A549 (cell line): ENCODE data around the gene UMODL1. TPM values are rescaled to one million over a fixed set of nuclear protein-coding genes. Genes with fewer than 3 reads are reported as not detected.

Experiments used
- ATAC-seq, 2 experiments: fragments of 200-7000 bp in 1 of 2; fragments of >200 bp in 1 of 2; cut with Nextera tagmentation in 1 of 2; cut with Tn5 transposase in 1 of 2; 3 replicates each; pipeline versions ENCODE4 v1.8.0 to v1.9.1; 2018 to 2020; ENCODE audit warnings: mild to moderate bottlenecking in 1 of 2, moderate library complexity in 1 of 2
- CTCF ChIA-PET: fragments of 300-600 bp; sonication (Branson Sonifier 250); formaldehyde crosslinking; extraction: SDS; loops from one replicate; lab custom pipeline; 2021; ENCODE audit warnings: antibody characterized with exemption, inconsistent platforms; lab: Yijun Ruan, JAX
- POLR2A ChIA-PET: fragments of 350-600 bp; formaldehyde crosslinking; extraction: SDS; loops from one replicate; lab custom pipeline; 2021; ENCODE audit warnings: antibody characterized with exemption, inconsistent platforms; lab: Yijun Ruan, JAX
- DNase-seq, 2 experiments: peaks; one replicate each; pipeline versions ENCODE4 v3.0.0 to v3.0.0-alpha.2; 2011 to 2016; ENCODE audit warnings: low read depth in 1 of 2, low spot score in 1 of 2
- FAIRE-seq: peaks from 2 replicates; lab custom pipeline; 2011; peaks lifted over from hg19 to GRCh38; lab: Jason Lieb, UNC
- H3K27ac ChIP-seq, 2 experiments: fragments of >200 bp; sonication (Bioruptor Twin); formaldehyde crosslinking; 3 replicates each; pipeline ENCODE4 v1.5.1; 2016 to 2017
- H3K4me1 ChIP-seq: fragments of >200 bp; sonication (Bioruptor Twin); formaldehyde crosslinking; 3 replicates; pipeline ENCODE4 v1.6.1; 2016
- H3K4me2 ChIP-seq: fragments of >200 bp; sonication (Bioruptor Twin); formaldehyde crosslinking; 3 replicates; pipeline ENCODE4 v1.6.1; 2016
- H3K4me3 ChIP-seq: fragments of >200 bp; sonication (Bioruptor Twin); formaldehyde crosslinking; 3 replicates; pipeline ENCODE4 v1.5.1; 2016
- H3K9me3 ChIP-seq: fragments of >200 bp; sonication (Bioruptor Twin); formaldehyde crosslinking; 3 replicates; pipeline ENCODE4 v1.6.1; 2016
- ATOH8 ChIP-seq: fragments of 250-450 bp; sonication (Bioruptor Pico); IDR thresholded peaks from 2 replicates; pipeline ENCODE4 v1.5.0; 2020; ENCODE audit warnings: low read depth, mild to moderate bottlenecking, moderate library complexity
- CHD2 ChIP-seq: fragments of 150-350 bp; IDR thresholded peaks from 2 replicates; pipeline ENCODE4 v1.6.1; 2014; ENCODE audit warnings: low read length; ENCODE audit not compliant: partially characterized antibody
- CTCF ChIP-seq: fragments of >200 bp; sonication (Bioruptor Twin); formaldehyde crosslinking; IDR thresholded peaks from 3 replicates; pipeline ENCODE4 v1.5.1; 2016
- E2F6 ChIP-seq: IDR thresholded peaks from 2 replicates; pipeline ENCODE4 v1.6.1; 2012; ENCODE audit warnings: low read depth, borderline replicate concordance
- ESRRA ChIP-seq: fragments of 150-350 bp; IDR thresholded peaks from 2 replicates; pipeline ENCODE4 v1.6.1; 2014; ENCODE audit warnings: mild to moderate bottlenecking, low read length, borderline replicate concordance
- FOSB ChIP-seq: fragments of 250-450 bp; sonication (Bioruptor Pico); IDR thresholded peaks from 2 replicates; pipeline ENCODE4 v1.5.0; 2020; ENCODE audit warnings: mild to moderate bottlenecking, moderate library complexity
- FOSL2 ChIP-seq, 2 experiments: fragments of 450-650 bp in 1 of 2; fragments of >200 bp in 1 of 2; sonication (Bioruptor Twin) in 1 of 2; formaldehyde crosslinking; IDR thresholded peaks; 2 replicates each; pipeline versions ENCODE4 v1.5.0 to v1.6.1; 2016 to 2020; ENCODE audit warnings: mild to moderate bottlenecking in 1 of 2, moderate library complexity in 1 of 2
- FOXS1 ChIP-seq: fragments of 250-450 bp; sonication (Bioruptor Pico); IDR thresholded peaks from 2 replicates; pipeline ENCODE4 v1.5.0; 2020; ENCODE audit warnings: mild to moderate bottlenecking, moderate library complexity
- GATA3 ChIP-seq: IDR thresholded peaks from 2 replicates; pipeline ENCODE4 v1.6.1; 2012; ENCODE audit warnings: borderline replicate concordance
- HES2 ChIP-seq: fragments of >200 bp; sonication (Bioruptor Twin); formaldehyde crosslinking; IDR thresholded peaks from 2 replicates; pipeline ENCODE4 v1.6.1; 2016
- HOXA7 ChIP-seq: fragments of 250-450 bp; sonication (Bioruptor Pico); IDR thresholded peaks from 2 replicates; pipeline ENCODE4 v1.5.0; 2020; ENCODE audit warnings: mild to moderate bottlenecking, moderate library complexity
- HOXB5 ChIP-seq: fragments of 250-450 bp; sonication (Bioruptor Pico); IDR thresholded peaks from 2 replicates; pipeline ENCODE4 v1.5.0; 2020; ENCODE audit warnings: mild to moderate bottlenecking, moderate library complexity
- KDM1A ChIP-seq: fragments of 200-600 bp; sonication (generic); IDR thresholded peaks from 2 replicates; pipeline ENCODE4 v1.6.1; 2016; ENCODE audit warnings: low read depth, mild to moderate bottlenecking
- KDM5A ChIP-seq: fragments of 200-600 bp; sonication (generic); IDR thresholded peaks from 2 replicates; pipeline ENCODE4 v1.6.1; 2016; ENCODE audit warnings: antibody characterized with exemption, mild to moderate bottlenecking
- MAFK ChIP-seq: fragments of 450-650 bp; IDR thresholded peaks from 2 replicates; pipeline ENCODE4 v1.6.1; 2014; ENCODE audit not compliant: partially characterized antibody
- MAX ChIP-seq: IDR thresholded peaks from 2 replicates; pipeline ENCODE4 v1.6.1; 2012
- NFE2L2 ChIP-seq: fragments of 150-350 bp; conservative IDR thresholded peaks from 2 replicates; pipeline ENCODE4 v1.6.1; 2014; ENCODE audit warnings: low read length
- NR3C1 ChIP-seq: fragments of >200 bp; sonication (Bioruptor Twin); formaldehyde crosslinking; IDR thresholded peaks from 3 replicates; pipeline ENCODE4 v1.6.1; 2017
- POLR2A ChIP-seq: IDR thresholded peaks from 2 replicates; pipeline ENCODE4 v1.6.1; 2012; ENCODE audit warnings: mild to moderate bottlenecking, low read length
- POLR2AphosphoS2 ChIP-seq: conservative IDR thresholded peaks from 2 replicates; pipeline ENCODE4 v1.6.1; 2012; ENCODE audit warnings: low read length, improper control_type of control experiment, inconsistent platforms
- RARB ChIP-seq: fragments of 250-450 bp; sonication (Bioruptor Pico); IDR thresholded peaks from 2 replicates; pipeline ENCODE4 v1.8.0; 2021; ENCODE audit warnings: mild to moderate bottlenecking, moderate library complexity
- RCOR1 ChIP-seq: fragments of 150-350 bp; IDR thresholded peaks from 2 replicates; pipeline ENCODE4 v1.6.1; 2014; ENCODE audit warnings: antibody characterized with exemption, low read length, low read depth
- REST ChIP-seq: fragments of 200-600 bp; sonication (generic); IDR thresholded peaks from 2 replicates; pipeline ENCODE4 v1.6.1; 2016; ENCODE audit warnings: antibody characterized with exemption, mild to moderate bottlenecking, moderate library complexity
- RFX5 ChIP-seq: fragments of 450-650 bp; IDR thresholded peaks from 2 replicates; pipeline ENCODE4 v1.7.1; 2014; ENCODE audit warnings: antibody characterized with exemption, mild to moderate bottlenecking, moderate library complexity
- RNF2 ChIP-seq: fragments of 200-600 bp; sonication (generic); IDR thresholded peaks from 2 replicates; pipeline ENCODE4 v1.6.1; 2016; ENCODE audit warnings: low read depth, mild to moderate bottlenecking, antibody characterized with exemption, moderate library complexity, borderline replicate concordance
- ZC3H11A ChIP-seq: fragments of 450-650 bp; IDR thresholded peaks from 2 replicates; pipeline ENCODE4 v1.6.1; 2014; ENCODE audit warnings: antibody characterized with exemption, mild to moderate bottlenecking
- ZNF302 ChIP-seq: fragments of 250-450 bp; sonication (Bioruptor Pico); IDR thresholded peaks from 2 replicates; pipeline ENCODE4 v1.9.0; 2021; ENCODE audit warnings: inconsistent platforms, mild to moderate bottlenecking, moderate library complexity
- WGBS: methylation state at CpG from one replicate; pipeline ENCODE4 v1.1.6; 2017; ENCODE audit errors: missing lambda C conversion rate; 5-methylcytosine and 5-hydroxymethylcytosine counted together
- polyA plus RNA-seq, 4 experiments: library from polyadenylated mRNA; depleted of rRNA in 3 of 4; stranded (reverse); fragments of >200 nt; fragmentation: RNase III in 1 of 4; extraction: RNeasy Plus Mini Kit Qiagen cat#74134 plus additional on column Dnase treatment in 1 of 4; gene quantifications; 2 replicates in 3 of 4; 3 replicates in 1 of 4; pipeline ENCODE4 v1.2.3, GENCODE V29; 2011 to 2017

The UMODL1 gene
- polyA plus RNA-seq, 2 of the 4 experiments (the other 2 are of a cell fraction), result not detected

GRCh38 chr21:42187976-42188653 lies 117.0 kb downstream of the UMODL1 start:
- no peak for ATAC-seq
- Histone ChIP-seq H3K4me2 (no peak overlapping the region), H3K4me3 (no peak overlapping the region), H3K27ac (no peak overlapping the region), H3K9me3 (no peaks in the 10 kb centered on the region), H3K4me1 (no peaks in the 10 kb centered on the region)
- FAIRE-seq, result no peak
- TF ChIP-seq RCOR1 (no peak), ESRRA (no peak), HOXB5 (no peak), MAX (no peak), CHD2 (no peak)
- DNase-seq, result no peak
- ChIA-PET POLR2A (no interaction called here), CTCF (interaction anchor here (1.8 kb wide), 1 partner anchor 43 kb away, joined by 6 read pairs; no protein-coding TSS in a partner anchor)
- 80% methylated on average over 8 of the region's 8 CpGs for WGBS

- FAIRE-seq, result no peak
- H3K4me2 ChIP-seq, result no peak overlapping the region
- ChIA-PET CTCF (interaction anchor here (1.8 kb wide), 1 partner anchor 43 kb away, joined by 6 read pairs; no protein-coding TSS in a partner anchor), POLR2A (no interaction called here)
- H3K27ac ChIP-seq, result no peak overlapping the region
- WGBS, result 50% methylated on average over 4 of the region's 4 CpGs
- TF ChIP-seq ATOH8 (CRISPR knock-in tag) (no peak), RFX5 (no peak), FOSL2 (IDR thresholded peaks at IDR 0.05) (no peak), FOSL2 (CRISPR knock-in tag; IDR thresholded peaks at IDR 0.05) (no peak), NFE2L2 (no peak), ESRRA (no peak), POLR2A (no peak), RARB (CRISPR knock-in tag) (no peak), ZNF302 (CRISPR knock-in tag) (no peak), KDM1A (no peak), GATA3 (no peak), ZC3H11A (no peak), FOXS1 (CRISPR knock-in tag) (no peak), POLR2AphosphoS2 (no peak), NR3C1 (no peak), MAX (no peak), KDM5A (no peak), MAFK (no peak), RNF2 (no peak), FOSB (CRISPR knock-in tag) (no peak), HOXA7 (CRISPR knock-in tag) (no peak)
- ATAC-seq, result no peak
- no peak overlapping the region for H3K4me3 ChIP-seq
- no peak for DNase-seq
- no peaks in the 10 kb centered on the region for H3K9me3 ChIP-seq
- H3K4me1 ChIP-seq, result no peaks in the 10 kb centered on the region
Measured at GRCh38 chr21:42188663-42189062, 117.5 kb downstream of the UMODL1 start.

- DNase-seq (no peak), ATAC-seq (no peak), FAIRE-seq (no peak)
- Histone ChIP-seq H3K27ac (no peak overlapping the region), H3K4me1 (no peaks in the 10 kb centered on the region; the same call in 2 of the 3 replicates), H3K4me2 (no peak overlapping the region), H3K9me3 (no peaks in the 10 kb centered on the region), H3K4me3 (no peak overlapping the region)
- ChIA-PET POLR2A (no interaction called here), CTCF (interaction anchor here (1.1 kb wide), 1 partner anchor 30 kb away, joined by 3 read pairs; no protein-coding TSS in a partner anchor)
- WGBS, result 84% methylated on average over 1 of the region's 1 CpG
- TF ChIP-seq HES2 (no peak), E2F6 (no peak), REST (no peak), CTCF (no peak)
Measured at GRCh38 chr21:42189431-42189830, 118.3 kb downstream of the UMODL1 start.
